Measurements from ENCODE around the gene CYP39A1.

CYP39A1 gene

DNA sequence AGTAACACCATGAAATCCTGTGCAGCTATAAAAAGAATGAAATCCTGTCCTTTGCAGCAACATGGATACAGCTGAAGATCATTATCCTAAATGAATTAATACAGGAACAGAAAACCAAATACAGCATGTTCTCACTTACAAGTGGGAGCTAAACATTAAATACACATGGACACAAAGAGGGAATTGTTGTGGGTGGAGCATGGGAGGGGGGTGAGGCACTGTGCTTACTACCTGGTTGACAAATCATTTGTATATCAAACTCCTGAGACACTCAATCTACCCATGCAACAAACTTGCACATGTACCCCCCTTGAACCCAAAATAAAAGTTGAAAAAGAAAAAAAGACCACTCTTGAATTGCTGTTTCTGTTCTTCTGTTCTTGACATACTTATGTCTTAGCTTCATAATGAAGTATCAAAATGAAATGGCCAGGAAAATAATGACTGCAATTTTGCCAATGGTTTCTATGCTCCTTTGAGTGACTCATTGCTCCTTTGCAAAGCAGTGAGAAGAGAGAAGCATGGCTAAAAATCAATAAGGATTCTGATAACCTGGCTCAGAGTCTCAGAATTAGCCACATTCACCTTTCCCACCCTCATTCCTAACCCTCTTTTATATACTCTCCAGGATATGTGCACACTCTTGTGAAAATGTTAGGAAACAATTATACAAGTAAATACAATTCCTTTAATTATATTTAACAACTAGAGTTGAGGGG, 71.0 kb downstream of the CYP39A1 start:
- Histone ChIP-seq H3K9ac (ENCODE audit: low read depth, low read length, poor library complexity) (no peak overlapping the region), H3K79me1 (ENCODE audit: low read depth, low read length) (no peaks in the 10 kb centered on the region), H3K4me2 (ENCODE audit: insufficient read depth, low read length, poor library complexity, severe bottlenecking) (no peak overlapping the region), H2BK5ac (ENCODE audit: low read length) (no peak overlapping the region), H2BK12ac (ENCODE audit: low read length) (no peak overlapping the region), H3K14ac (ENCODE audit: low read length) (no peak overlapping the region), H4K8ac (ENCODE audit: low read depth, low read length) (no peak overlapping the region), H3K4me1 (ENCODE audit: control insufficient read depth in 2 of 2, insufficient read depth in 1 of 2, low read depth in 1 of 2, low read length in 2 of 2) (no peaks in the 10 kb centered on the region), H4K91ac (ENCODE audit: low read depth, low read length, poor library complexity) (no peak overlapping the region), H3K9me3 (replicated peaks in 1 of 2; ENCODE audit: control insufficient read depth in 2 of 2, insufficient read depth in 1 of 2, low read depth in 1 of 2, low read length in 2 of 2) (no peaks in the 10 kb centered on the region), H3K27me3 (ENCODE audit: control insufficient read depth in 3 of 3, insufficient read depth in 3 of 3, low read depth in 1 of 3, low read length in 3 of 3) (no peaks in the 10 kb centered on the region), H2BK120ac (ENCODE audit: low read depth, low read length) (no peak overlapping the region), H3K23ac (ENCODE audit: low read depth, low read length, poor library complexity) (no peak overlapping the region), H2AFZ (ENCODE audit: low read length) (no peak overlapping the region), H3K36me3 (replicated peaks in 1 of 2; ENCODE audit: control insufficient read depth in 2 of 2, insufficient read depth in 2 of 2, low read length in 2 of 2) (no peaks in the 10 kb centered on the region), H3K18ac (ENCODE audit: low read length) (no peak overlapping the region), H2AK5ac (ENCODE audit: low read depth, low read length) (no peak overlapping the region), H2BK15ac (ENCODE audit: low read length) (no peak overlapping the region), H3K4ac (ENCODE audit: low read length) (no peak overlapping the region), H3K27ac (replicated peaks; ENCODE audit: low read length) (no peak overlapping the region), H3K4me3 (ENCODE audit: low read length in 2 of 2) (no peak overlapping the region)
- DNase-seq (ENCODE audit: low spot score): no peak

DNA sequence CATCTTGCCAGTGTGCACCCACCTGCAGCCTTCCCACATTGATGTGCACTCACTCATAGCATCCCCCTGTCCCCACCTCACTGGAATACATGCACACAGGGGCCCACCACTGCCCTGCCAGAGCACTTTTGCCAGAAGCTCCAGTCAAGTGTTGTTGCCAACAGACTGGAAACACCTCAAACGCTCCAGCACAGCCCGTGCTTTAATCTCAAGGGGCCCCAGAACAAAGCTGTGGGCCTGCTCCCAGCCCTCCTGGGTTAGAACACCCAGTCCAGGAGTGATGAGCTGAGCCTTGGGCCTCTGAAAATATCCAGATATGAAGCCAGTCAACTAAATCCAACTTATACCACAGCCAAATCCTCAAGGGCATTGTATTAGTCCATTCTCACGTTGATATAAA, 77.1 kb downstream of the CYP39A1 start:
- peak overlapping the region; percentile 2 for H3K18ac ChIP-seq (ENCODE audit: low read length)
- H3K4me2 ChIP-seq (ENCODE audit: insufficient read depth, low read length, poor library complexity, severe bottlenecking): no peak overlapping the region
- no peak overlapping the region for H3K4me3 ChIP-seq (ENCODE audit: low read length in 2 of 2)
- peak overlapping the region; percentile 37 for H3K23ac ChIP-seq (ENCODE audit: low read depth, low read length, poor library complexity)
- H2BK15ac ChIP-seq (ENCODE audit: low read length): no peak overlapping the region
- no peak overlapping the region for H2BK120ac ChIP-seq (ENCODE audit: low read depth, low read length)
- H3K27ac ChIP-seq (replicated peaks; ENCODE audit: low read length): no peak overlapping the region
- no CpG with 5 or more reads among the region's 3 CpGs for WGBS, 2 donors (ENCODE audit: extremely low coverage in 2 of 2, insufficient read length in 2 of 2, insufficient replicate concordance in 1 of 2)
- no peak overlapping the region for H2BK5ac ChIP-seq (ENCODE audit: low read length)
- H3K4ac ChIP-seq (ENCODE audit: low read length): no peak overlapping the region
- H4K8ac ChIP-seq (ENCODE audit: low read depth, low read length): no peak overlapping the region
- H3K4me1 ChIP-seq (ENCODE audit: control insufficient read depth in 2 of 2, insufficient read depth in 1 of 2, low read depth in 1 of 2, low read length in 2 of 2): no peaks in the 10 kb centered on the region
- peaks cover 1% of the 10 kb centered on the region for H3K79me1 ChIP-seq (ENCODE audit: low read depth, low read length)
- no peak overlapping the region for H2AFZ ChIP-seq (ENCODE audit: low read length)
- H4K91ac ChIP-seq (ENCODE audit: low read depth, low read length, poor library complexity): no peak overlapping the region
- peaks cover 0 to 2% of the 10 kb centered on the region in 2 donors for H3K9me3 ChIP-seq (replicated peaks in 1 of 2; ENCODE audit: control insufficient read depth in 2 of 2, insufficient read depth in 1 of 2, low read depth in 1 of 2, low read length in 2 of 2)
- no peaks in the 10 kb centered on the region for H3K36me3 ChIP-seq (replicated peaks in 1 of 2; ENCODE audit: control insufficient read depth in 2 of 2, insufficient read depth in 2 of 2, low read length in 2 of 2)
- H3K27me3 ChIP-seq (ENCODE audit: control insufficient read depth in 3 of 3, insufficient read depth in 3 of 3, low read depth in 1 of 3, low read length in 3 of 3): no peaks in the 10 kb centered on the region
- H3K9ac ChIP-seq (ENCODE audit: low read depth, low read length, poor library complexity): no peak overlapping the region
- peak overlapping the region; percentile 33 for H2AK5ac ChIP-seq (ENCODE audit: low read depth, low read length)
- no peak overlapping the region for H2BK12ac ChIP-seq (ENCODE audit: low read length)
- no peak for DNase-seq (ENCODE audit: low spot score)
- no peak overlapping the region for H3K14ac ChIP-seq (ENCODE audit: low read length)

DNA sequence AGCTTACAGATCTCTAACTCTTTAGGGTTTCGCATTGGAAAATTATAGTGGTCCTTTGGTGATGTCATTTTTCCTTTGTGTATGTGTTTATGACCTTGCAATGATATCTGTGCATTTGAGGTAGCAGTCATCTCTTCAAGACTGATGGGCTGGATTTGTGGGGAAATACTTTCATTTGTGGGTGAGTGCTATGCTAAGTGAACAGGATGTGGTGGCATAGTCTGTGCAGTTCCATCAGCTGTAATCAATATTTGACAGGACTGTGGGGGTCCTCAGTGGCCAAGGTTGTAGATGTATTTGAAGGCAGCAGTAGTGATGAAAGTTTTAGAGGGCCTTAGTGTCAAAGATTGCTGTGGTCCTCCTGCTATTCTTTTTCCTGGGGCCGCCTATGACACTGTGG, 79.5 kb downstream of the CYP39A1 start:
- Histone ChIP-seq H3K18ac (ENCODE audit: low read length) (no peak overlapping the region), H2BK15ac (ENCODE audit: low read length) (no peak overlapping the region), H3K4me3 (ENCODE audit: low read length in 2 of 2) (peak overlapping the region in 1 of 2 donors; percentile 34), H3K79me1 (ENCODE audit: low read depth, low read length) (peaks cover 1% of the 10 kb centered on the region), H4K8ac (ENCODE audit: low read depth, low read length) (no peak overlapping the region), H3K9ac (ENCODE audit: low read depth, low read length, poor library complexity) (no peak overlapping the region), H2AFZ (ENCODE audit: low read length) (no peak overlapping the region), H2AK5ac (ENCODE audit: low read depth, low read length) (no peak overlapping the region), H4K91ac (ENCODE audit: low read depth, low read length, poor library complexity) (no peak overlapping the region), H3K14ac (ENCODE audit: low read length) (no peak overlapping the region), H3K9me3 (replicated peaks in 1 of 2; ENCODE audit: control insufficient read depth in 2 of 2, insufficient read depth in 1 of 2, low read depth in 1 of 2, low read length in 2 of 2) (peaks cover 0 to 2% of the 10 kb centered on the region in 2 donors), H3K27me3 (ENCODE audit: control insufficient read depth in 3 of 3, insufficient read depth in 3 of 3, low read depth in 1 of 3, low read length in 3 of 3) (no peaks in the 10 kb centered on the region), H2BK5ac (ENCODE audit: low read length) (no peak overlapping the region), H3K36me3 (replicated peaks in 1 of 2; ENCODE audit: control insufficient read depth in 2 of 2, insufficient read depth in 2 of 2, low read length in 2 of 2) (no peaks in the 10 kb centered on the region), H3K27ac (replicated peaks; ENCODE audit: low read length) (no peak overlapping the region), H2BK12ac (ENCODE audit: low read length) (no peak overlapping the region), H3K4me1 (ENCODE audit: control insufficient read depth in 2 of 2, insufficient read depth in 1 of 2, low read depth in 1 of 2, low read length in 2 of 2) (no peaks in the 10 kb centered on the region), H3K4ac (ENCODE audit: low read length) (no peak overlapping the region), H3K4me2 (ENCODE audit: insufficient read depth, low read length, poor library complexity, severe bottlenecking) (no peak overlapping the region), H3K23ac (ENCODE audit: low read depth, low read length, poor library complexity) (no peak overlapping the region), H2BK120ac (ENCODE audit: low read depth, low read length) (no peak overlapping the region)
- no CpG with 5 or more reads among the region's 2 CpGs for WGBS, 2 donors (ENCODE audit: extremely low coverage in 2 of 2, insufficient read length in 2 of 2, insufficient replicate concordance in 1 of 2)
- DNase-seq (ENCODE audit: low spot score): no peak

DNA sequence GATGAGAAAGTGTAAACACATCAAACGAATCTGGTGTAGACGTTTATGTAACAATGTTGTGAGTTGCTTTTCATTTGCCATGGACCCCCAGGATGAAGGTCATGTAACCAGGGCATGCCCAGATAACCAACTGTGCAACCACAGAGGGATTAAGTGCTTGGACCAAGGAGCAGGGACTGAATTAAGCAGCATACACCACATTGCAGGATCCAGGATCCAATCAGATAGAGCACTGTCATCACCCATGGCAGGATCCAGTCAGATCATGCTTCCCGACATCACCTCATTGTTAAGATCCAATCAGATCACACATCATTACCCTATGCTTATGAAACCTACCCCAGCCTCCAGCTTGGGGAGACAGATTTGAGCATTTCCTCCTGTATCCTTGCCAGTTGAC, 87.1 kb downstream of the CYP39A1 start:
- no peak overlapping the region for H2BK15ac ChIP-seq (ENCODE audit: low read length)
- no peak overlapping the region for H4K8ac ChIP-seq (ENCODE audit: low read depth, low read length)
- H3K14ac ChIP-seq (ENCODE audit: low read length): no peak overlapping the region
- no peak overlapping the region for H4K91ac ChIP-seq (ENCODE audit: low read depth, low read length, poor library complexity)
- H2BK5ac ChIP-seq (ENCODE audit: low read length): no peak overlapping the region
- no peak overlapping the region for H3K18ac ChIP-seq (ENCODE audit: low read length)
- no CpG with 5 or more reads among the region's 3 CpGs for WGBS, 2 donors (ENCODE audit: extremely low coverage in 2 of 2, insufficient read length in 2 of 2, insufficient replicate concordance in 1 of 2)
- H2AFZ ChIP-seq (ENCODE audit: low read length): no peak overlapping the region
- no peak overlapping the region for H3K4ac ChIP-seq (ENCODE audit: low read length)
- no peaks in the 10 kb centered on the region for H3K4me1 ChIP-seq (ENCODE audit: control insufficient read depth in 2 of 2, insufficient read depth in 1 of 2, low read depth in 1 of 2, low read length in 2 of 2)
- no peak overlapping the region for H3K23ac ChIP-seq (ENCODE audit: low read depth, low read length, poor library complexity)
- no peak overlapping the region for H3K4me2 ChIP-seq (ENCODE audit: insufficient read depth, low read length, poor library complexity, severe bottlenecking)
- peak overlapping the region in 1 of 2 donors; percentile 55 for H3K4me3 ChIP-seq (ENCODE audit: low read length in 2 of 2)
- no peak overlapping the region for H2BK120ac ChIP-seq (ENCODE audit: low read depth, low read length)
- H3K36me3 ChIP-seq (replicated peaks in 1 of 2; ENCODE audit: control insufficient read depth in 2 of 2, insufficient read depth in 2 of 2, low read length in 2 of 2): no peaks in the 10 kb centered on the region
- no peak overlapping the region for H3K9ac ChIP-seq (ENCODE audit: low read depth, low read length, poor library complexity)
- H3K27ac ChIP-seq (replicated peaks; ENCODE audit: low read length): no peak overlapping the region
- no peaks in the 10 kb centered on the region for H3K9me3 ChIP-seq (replicated peaks in 1 of 2; ENCODE audit: control insufficient read depth in 2 of 2, insufficient read depth in 1 of 2, low read depth in 1 of 2, low read length in 2 of 2)
- no peak overlapping the region for H2BK12ac ChIP-seq (ENCODE audit: low read length)
- no peak for DNase-seq (ENCODE audit: low spot score)
- no peaks in the 10 kb centered on the region for H3K79me1 ChIP-seq (ENCODE audit: low read depth, low read length)
- no peak overlapping the region for H2AK5ac ChIP-seq (ENCODE audit: low read depth, low read length)
- no peaks in the 10 kb centered on the region for H3K27me3 ChIP-seq (ENCODE audit: control insufficient read depth in 3 of 3, insufficient read depth in 3 of 3, low read depth in 1 of 3, low read length in 3 of 3)

Data from neuronal stem cell (in vitro differentiated cells).